Epithelial cell of esophagus (primary cell): ENCODE data around the gene CLSTN1.
"Not testable (repeated sequence)": the region's sequence is repeated elsewhere in the genome, so short reads cannot be mapped to it uniquely, and the experiment has no call there.

Experiments
- DNase-seq: peaks from one replicate; pipeline ENCODE4 v3.0.0; 2010; ENCODE audit warnings: low read depth
- H3K4me3 ChIP-seq: 2 replicates; pipeline ENCODE4 v1.5.1; 2011; ENCODE audit warnings: mild to moderate bottlenecking, low read length, control low read depth
- CTCF ChIP-seq: IDR thresholded peaks from 2 replicates; pipeline ENCODE4 v1.5.1; 2011; ENCODE audit warnings: low read depth, mild to moderate bottlenecking, low read length, control low read depth, inconsistent platforms; ENCODE audit not compliant: insufficient read depth; ENCODE audit errors: missing control alignments

The CLSTN1 gene

DNA sequence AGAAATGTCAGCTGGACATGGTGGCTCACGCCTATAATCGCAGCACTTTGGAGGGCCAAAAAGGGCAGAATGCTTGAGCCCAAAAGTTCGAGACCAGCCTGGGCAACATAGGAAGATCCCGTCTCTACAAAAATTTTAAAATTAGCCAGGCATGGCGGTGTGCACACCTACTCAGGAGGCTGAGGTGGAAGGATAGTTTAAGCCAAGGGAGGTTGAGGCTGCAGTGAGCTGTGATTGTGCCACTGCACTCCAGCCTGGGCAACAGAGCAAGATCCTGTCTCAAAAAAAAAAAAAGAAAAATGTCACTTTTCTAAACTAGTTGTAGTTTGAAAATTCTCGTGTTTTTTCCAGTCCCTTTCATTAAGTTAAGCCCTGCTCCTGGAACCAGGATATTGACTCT is 9.1 kb downstream of the CLSTN1 start:
- no peak for TF ChIP-seq CTCF
- H3K4me3 ChIP-seq = no peak overlapping the region
- DNase-seq = no peak

DNA sequence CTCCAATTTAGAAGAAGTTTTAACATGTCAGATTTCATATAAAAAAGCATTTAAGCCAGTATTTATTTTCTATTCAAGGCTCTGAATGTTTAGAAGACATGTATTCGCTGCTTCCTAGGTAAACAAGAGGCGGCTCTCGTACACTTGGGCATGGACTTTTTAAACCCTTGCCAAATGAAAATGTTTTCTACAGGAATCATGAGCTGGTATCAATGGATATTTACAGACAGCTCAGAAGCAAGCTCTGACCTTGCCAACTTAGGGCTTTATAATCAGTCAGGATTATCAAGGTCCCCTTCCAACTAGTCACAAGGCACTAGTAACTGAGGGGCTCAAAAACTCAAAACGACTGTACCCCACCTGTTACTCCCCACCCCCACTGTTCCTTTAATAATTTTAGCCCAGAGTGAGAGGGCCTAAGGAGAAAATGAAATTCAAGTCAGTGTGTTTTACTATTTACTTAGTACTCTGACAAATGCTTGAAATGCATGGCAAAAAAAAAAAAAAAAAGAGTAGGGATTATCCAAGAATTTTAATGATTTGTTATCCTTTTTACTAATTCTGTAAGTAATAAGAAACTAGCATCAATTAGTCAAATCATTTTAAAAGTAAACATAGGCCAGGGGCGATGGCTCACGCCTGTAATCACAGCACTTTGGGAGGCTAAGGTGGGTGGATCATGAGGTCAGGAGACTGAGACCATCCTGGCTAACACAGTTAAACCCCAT is 12.4 kb downstream of the CLSTN1 start:
- DNase-seq = no peak
- no peak overlapping the region for H3K4me3 ChIP-seq
- TF ChIP-seq CTCF = no peak

- DNase-seq = peak; percentile 68
- no peak for TF ChIP-seq CTCF
- no peak overlapping the region for H3K4me3 ChIP-seq
Observed at GRCh38 chr1:9809100-9809510, 14.7 kb downstream of the CLSTN1 start.

DNA sequence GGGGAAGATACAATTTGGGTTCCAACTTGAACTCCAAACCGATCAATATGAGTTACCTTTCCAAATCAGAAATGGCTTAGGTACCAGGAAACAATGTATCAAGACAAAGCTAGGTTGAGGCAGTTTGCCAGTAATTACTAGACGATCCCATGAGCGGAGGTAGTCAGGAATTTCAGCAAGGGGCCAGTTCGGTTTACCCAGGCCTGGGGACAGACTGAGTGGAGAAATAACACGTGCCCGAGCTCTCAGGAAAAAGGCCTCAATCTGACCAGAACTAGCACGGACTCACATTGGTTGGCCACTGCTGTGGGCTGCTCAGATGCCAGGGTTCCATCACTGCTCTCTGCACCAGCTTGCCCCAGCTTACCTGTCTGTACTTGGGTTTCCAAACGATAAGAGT is 15.3 kb downstream of the CLSTN1 start:
- no peak overlapping the region for H3K4me3 ChIP-seq
- no peak for TF ChIP-seq CTCF
- no peak for DNase-seq

- no peak for TF ChIP-seq CTCF
- no peak for DNase-seq
Observed at GRCh38 chr1:9807541-9807940, 16.2 kb downstream of the CLSTN1 start.

DNA sequence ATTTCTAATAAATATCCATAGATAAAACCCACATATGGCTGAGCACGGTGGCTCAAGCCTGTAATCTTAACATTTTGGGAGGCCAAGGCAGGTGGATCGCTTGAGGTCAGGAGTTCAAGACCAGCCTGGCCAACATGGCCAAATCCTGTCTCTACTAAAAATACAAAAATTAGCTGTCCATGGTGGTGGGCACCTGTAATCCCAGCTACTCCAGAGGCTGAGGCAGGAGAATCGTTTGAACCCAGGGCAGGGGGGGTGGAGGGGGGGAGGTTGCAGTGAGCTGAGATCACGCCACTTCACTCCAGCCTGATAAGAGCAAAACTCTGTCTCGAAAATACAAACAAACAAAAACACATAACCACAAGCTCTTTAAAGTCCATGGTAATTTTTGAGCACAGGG is 17.8 kb downstream of the CLSTN1 start:
- H3K4me3 ChIP-seq, DNase-seq: not testable (repeated sequence)

More at GRCh38 chr1:9807541-9807940, 16.2 kb downstream of the CLSTN1 start:
- no peak overlapping the region for H3K4me3 ChIP-seq

DNA sequence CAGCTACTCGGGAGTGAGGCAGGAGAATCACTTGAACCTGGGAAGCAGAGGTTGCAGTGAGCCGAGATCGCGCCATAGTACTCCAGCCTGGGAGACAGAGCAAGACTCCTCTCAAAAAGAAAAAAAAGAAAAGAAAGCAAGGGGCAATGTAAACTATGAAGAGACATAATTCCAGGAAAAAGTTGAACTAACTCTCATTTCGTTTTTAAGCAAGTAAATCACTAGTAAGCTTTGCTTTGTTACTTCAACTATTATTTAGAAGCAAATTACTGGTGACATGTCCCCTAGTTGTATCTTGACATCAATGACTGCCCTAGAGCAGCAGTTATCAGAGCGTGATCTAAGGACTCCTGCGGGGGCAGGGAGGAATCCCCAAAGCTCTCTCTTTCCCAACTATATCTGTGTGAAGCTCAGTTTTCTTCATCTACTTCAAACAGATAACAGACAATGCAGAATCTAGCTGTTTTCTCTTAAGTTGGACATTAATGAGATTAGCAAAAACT is 18.7 kb downstream of the CLSTN1 start:
- no peak for TF ChIP-seq CTCF
- DNase-seq = peak; percentile 52
- no peak overlapping the region for H3K4me3 ChIP-seq

DNA sequence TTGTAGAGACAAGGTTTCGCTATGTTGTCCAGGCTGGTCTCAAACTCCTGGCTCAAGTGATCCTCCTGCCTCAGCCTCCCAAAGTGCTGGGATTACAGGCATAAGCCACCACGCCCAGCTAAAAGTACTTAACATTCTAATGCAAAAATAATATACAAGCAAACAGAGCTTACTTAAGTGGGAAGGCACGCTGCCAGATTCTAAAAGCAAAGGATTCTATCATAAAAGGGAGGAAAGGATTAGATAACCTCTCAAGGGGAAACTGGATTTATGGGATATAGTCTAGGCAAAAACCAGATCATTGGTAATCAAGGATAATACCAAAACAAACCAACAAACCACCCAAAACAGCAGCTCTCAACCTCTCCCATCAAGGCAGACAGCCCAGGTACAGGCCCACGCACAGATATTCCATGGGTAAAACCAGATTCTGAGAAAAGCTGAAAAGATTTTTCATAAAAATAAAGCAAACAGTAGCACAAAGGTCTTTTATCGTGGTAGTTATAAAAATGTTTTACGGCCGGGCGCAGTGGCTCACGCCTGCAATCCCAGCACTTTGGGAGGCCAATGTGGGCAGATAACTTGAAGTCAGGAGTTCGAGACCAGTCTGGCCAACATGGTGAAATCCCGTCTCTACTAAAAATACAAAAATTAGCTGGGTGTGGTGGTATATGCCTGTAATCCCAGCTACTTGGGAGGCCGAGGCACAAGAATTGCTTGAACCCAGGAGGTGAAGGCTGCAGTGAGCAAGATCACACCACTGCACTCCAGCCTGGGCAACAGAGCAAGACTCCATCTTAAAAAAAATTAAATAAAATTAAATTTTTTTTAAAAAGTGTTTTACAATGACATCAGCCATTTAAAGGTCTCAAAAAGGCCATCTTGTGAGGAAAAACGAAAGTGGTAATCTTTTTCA is 20.5 kb downstream of the CLSTN1 start:
- not testable (repeated sequence) for H3K4me3 ChIP-seq, DNase-seq
